OCI-LY7 (cell line): Measurements from ENCODE around the gene ZNF358. TPM values are rescaled to one million over a fixed set of nuclear protein-coding genes. Genes with fewer than 3 reads are reported as not detected.

ENCODE experiments used
- BruUV-seq: library from RNA; stranded (reverse); fragments of 400-500 nt; replicated peaks from 2 replicates; lab custom pipeline; 2021; lab: Mats Ljungman, UMichigan
- CTCF ChIA-PET: fragments of 300-600 bp; sonication (Branson Sonifier 250); formaldehyde crosslinking; loops from one replicate; lab custom pipeline; 2022; ENCODE audit warnings: antibody characterized with exemption; ENCODE audit not compliant: unreplicated experiment; lab: Charles Lee
- POLR2A ChIA-PET: fragments of 300-600 bp; sonication (Branson Sonifier 250); formaldehyde crosslinking; loops from one replicate; lab custom pipeline; 2022; ENCODE audit warnings: antibody characterized with exemption; lab: Charles Lee
- DNase-seq: peaks from one replicate; pipeline ENCODE4 v3.0.0-alpha.2; 2015; ENCODE audit warnings: low spot score
- H2AFZ ChIP-seq: fragments of 200-600 bp; sonication (generic), shearing (Covaris generic); 2 replicates; pipeline ENCODE4 v1.6.1; 2014; ENCODE audit warnings: mild to moderate bottlenecking, antibody characterized with exemption, low read length, moderate library complexity
- H3K27ac ChIP-seq: fragments of 200-600 bp; sonication (generic); 2 replicates; pipeline ENCODE4 v1.5.1; 2014; ENCODE audit warnings: mixed run types, low read depth, mild to moderate bottlenecking, moderate library complexity, low read length, inconsistent platforms; ENCODE audit not compliant: poor library complexity, severe bottlenecking
- H3K36me3 ChIP-seq: fragments of 200-600 bp; sonication (generic); 2 replicates; pipeline ENCODE4 v1.6.1; 2014; ENCODE audit warnings: mild to moderate bottlenecking, antibody characterized with exemption, low read length, moderate library complexity, mixed read lengths; ENCODE audit not compliant: insufficient read depth
- H3K4me1 ChIP-seq: fragments of 200-600 bp; sonication (generic); 2 replicates; pipeline ENCODE4 v1.5.1; 2014; ENCODE audit warnings: mild to moderate bottlenecking, low read length; ENCODE audit not compliant: insufficient read depth, poor library complexity, severe bottlenecking
- H3K4me2 ChIP-seq: fragments of 200-600 bp; sonication (generic); 2 replicates; pipeline ENCODE4 v1.6.1; 2014; ENCODE audit warnings: mild to moderate bottlenecking, low read length
- H3K4me3 ChIP-seq: fragments of 200-600 bp; sonication (generic); 2 replicates; pipeline ENCODE4 v1.5.1; 2014; ENCODE audit warnings: mild to moderate bottlenecking, low read depth, low read length; ENCODE audit not compliant: poor library complexity, severe bottlenecking
- H3K79me2 ChIP-seq: fragments of 200-600 bp; sonication (generic); 2 replicates; pipeline ENCODE4 v1.6.1; 2016; ENCODE audit warnings: low read depth, mild to moderate bottlenecking, low read length, moderate library complexity, mixed read lengths; ENCODE audit not compliant: insufficient read depth
- H3K9me2 ChIP-seq: fragments of 200-600 bp; sonication (generic); 2 replicates; pipeline ENCODE4 v1.6.1; 2016; ENCODE audit warnings: mild to moderate bottlenecking, low read length, mixed read lengths; ENCODE audit not compliant: insufficient read depth
- H3K9me3 ChIP-seq: fragments of 200-600 bp; sonication (generic); 2 replicates; pipeline ENCODE4 v1.6.1; 2014; ENCODE audit warnings: mild to moderate bottlenecking, mixed run types, low read length, mixed read lengths
- H4K20me1 ChIP-seq: fragments of 200-600 bp; sonication (generic); 2 replicates; pipeline ENCODE4 v1.6.1; 2014; ENCODE audit warnings: mild to moderate bottlenecking, antibody characterized with exemption, low read length, moderate library complexity, mixed read lengths; ENCODE audit not compliant: insufficient read depth
- CTCF ChIP-seq: fragments of 200-600 bp; sonication (generic); conservative IDR thresholded peaks from 2 replicates; pipeline ENCODE4 v1.5.1; 2014; ENCODE audit warnings: mild to moderate bottlenecking, antibody characterized with exemption, low read length, moderate library complexity, mixed read lengths
- EZH2phosphoT487 ChIP-seq: fragments of 200-600 bp; sonication (generic); IDR thresholded peaks from 2 replicates; pipeline ENCODE4 v1.6.1; 2018; ENCODE audit warnings: low read depth, borderline replicate concordance, mild to moderate bottlenecking, mixed run types, antibody characterized with exemption, low read length, moderate library complexity, mixed read lengths
- intact Hi-C: fragments of 100-400 bp; cut with micrococcal nuclease; formaldehyde crosslinking; loops from one replicate; pipeline ENCODE4 v1.10.0; 2022; ENCODE audit not compliant: unreplicated experiment
- total RNA-seq, 2 experiments: library from RNA; depleted of rRNA in 1 of 2; stranded (reverse); fragments of >200 nt in 1 of 2; shearing (Covaris generic) in 1 of 2; gene quantifications; 2 replicates each; pipeline ENCODE4 v1.2.3, GENCODE V29; 2014 to 2022

Gene ZNF358
- total RNA-seq, 2 experiments from 2014 or later = not detected

GRCh38 chr19:7520131-7521051, 4.5 kb downstream of the ZNF358 start:
- POLR2A ChIA-PET = interaction anchor here (0.8 kb wide), 1 partner anchor 12 kb away, joined by 4 read pairs; no protein-coding TSS in a partner anchor
- CTCF ChIA-PET = no interaction called here
- Histone ChIP-seq H3K9me2 (no peaks in the 10 kb centered on the region), H4K20me1 (no peaks in the 10 kb centered on the region), H2AFZ (no peak overlapping the region), H3K4me2 (no peak overlapping the region), H3K4me1 (peaks cover 14% of the 10 kb centered on the region), H3K79me2 (no peaks in the 10 kb centered on the region), H3K9me3 (no peaks in the 10 kb centered on the region), H3K4me3 (no peak overlapping the region), H3K36me3 (no peaks in the 10 kb centered on the region), H3K27ac (no peak overlapping the region)
- intact Hi-C loops = no loop called here
- BruUV-seq = no TSS peak
- no peak for DNase-seq
- no peak for TF ChIP-seq EZH2phosphoT487
- no peak for TF ChIP-seq CTCF

DNA sequence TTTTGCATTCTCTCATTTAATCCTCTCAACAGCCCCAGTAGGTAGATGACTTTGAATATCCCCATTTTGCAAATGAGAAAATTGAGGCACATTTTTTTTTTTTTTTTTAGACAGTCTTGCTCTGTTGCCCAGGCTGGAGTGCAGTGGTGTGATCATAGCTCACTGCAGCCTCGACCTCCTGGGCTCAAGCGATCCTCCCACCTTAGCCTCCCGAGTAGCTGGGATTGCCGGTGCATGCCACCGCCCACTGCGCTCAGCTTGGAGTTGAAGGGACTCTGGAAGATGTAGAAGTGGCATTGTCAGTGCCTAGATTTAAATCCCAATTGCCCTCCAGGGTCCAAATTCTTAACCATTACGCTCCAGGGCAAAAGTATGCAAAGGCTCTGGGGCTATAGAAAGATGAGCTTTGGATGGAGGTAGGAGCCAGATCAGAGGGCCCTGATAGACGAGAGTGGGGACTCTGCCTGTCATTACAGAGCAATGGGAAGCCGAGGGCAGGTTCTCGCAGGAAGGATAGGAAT, 5.7 kb downstream of the ZNF358 start:
- TF ChIP-seq EZH2phosphoT487 (no peak), CTCF (no peak)
- no peaks in the 10 kb centered on the region for H3K9me2 ChIP-seq
- H3K4me1 ChIP-seq = peaks cover 14% of the 10 kb centered on the region
- no TSS peak for BruUV-seq
- intact Hi-C loops = loop anchor here (1.0 kb wide), 1 partner anchor 14 kb away; the partner anchor contains the start of gene PNPLA6
- no peak overlapping the region for H3K27ac ChIP-seq
- no peaks in the 10 kb centered on the region for H3K36me3 ChIP-seq
- H4K20me1 ChIP-seq = no peaks in the 10 kb centered on the region
- POLR2A ChIA-PET = interaction anchor here (0.8 to 1.4 kb wide), 2 partner anchors 11 to 48 kb away, joined by 4 to 7 read pairs; no protein-coding TSS in a partner anchor
- H3K9me3 ChIP-seq = no peaks in the 10 kb centered on the region
- H3K4me3 ChIP-seq = peak overlapping the region; percentile 78
- H2AFZ ChIP-seq = peak overlapping the region; percentile 90
- H3K4me2 ChIP-seq = peak overlapping the region; percentile 70
- no peak for DNase-seq
- H3K79me2 ChIP-seq = no peaks in the 10 kb centered on the region
- CTCF ChIA-PET = no interaction called here
